GM23338 (cell line): ENCODE measurements around the gene AMOTL1. TPM values are rescaled to one million over a fixed set of nuclear protein-coding genes. Genes with fewer than 3 reads are reported as not detected.

Experiments
- ATAC-seq: fragments of 200-7000 bp; cut with Tn5 transposase; 3 replicates; pipeline ENCODE4 v1.9.1; 2020
- DNase-seq: peaks from one replicate; pipeline ENCODE4 v3.0.0-alpha.2; 2015; ENCODE audit warnings: low spot score
- H2AFZ ChIP-seq: fragments of 200-600 bp; sonication (generic); 2 replicates; pipeline ENCODE4 v1.8.0; 2016; ENCODE audit warnings: antibody characterized with exemption, mild to moderate bottlenecking, moderate library complexity
- H3F3A ChIP-seq: fragments of 200-600 bp; sonication (generic); replicated peaks from 2 replicates; pipeline ENCODE4 v1.8.0; 2017; ENCODE audit warnings: antibody characterized with exemption, mixed run types, low read depth
- H3K27ac ChIP-seq: fragments of 200-600 bp; sonication (generic); 2 replicates; pipeline ENCODE4 v1.6.1; 2016; ENCODE audit warnings: low read depth
- H3K27me3 ChIP-seq: fragments of 200-600 bp; sonication (generic); 2 replicates; pipeline ENCODE4 v1.8.0; 2016; ENCODE audit warnings: mild to moderate bottlenecking, mixed run types, moderate library complexity; ENCODE audit not compliant: insufficient read depth
- H3K36me3 ChIP-seq: fragments of 200-600 bp; sonication (generic); 2 replicates; pipeline ENCODE4 v1.8.0; 2016; ENCODE audit warnings: mild to moderate bottlenecking; ENCODE audit not compliant: insufficient read depth
- H3K4me1 ChIP-seq: fragments of 200-600 bp; sonication (generic); 2 replicates; pipeline ENCODE4 v1.8.0; 2016; ENCODE audit warnings: mild to moderate bottlenecking, moderate library complexity; ENCODE audit not compliant: insufficient read depth
- H3K4me2 ChIP-seq: fragments of 200-600 bp; sonication (generic); 2 replicates; pipeline ENCODE4 v1.7.1; 2017; ENCODE audit warnings: mixed run types
- H3K4me3 ChIP-seq: fragments of 200-600 bp; sonication (generic); 2 replicates; pipeline ENCODE4 v1.6.1; 2016; ENCODE audit warnings: mixed run types
- H3K79me2 ChIP-seq: fragments of 200-600 bp; sonication (generic); replicated peaks from 2 replicates; pipeline ENCODE4 v1.8.0; 2017; ENCODE audit warnings: mild to moderate bottlenecking; ENCODE audit not compliant: insufficient read depth
- H3K9me2 ChIP-seq: fragments of 200-600 bp; sonication (generic); 2 replicates; pipeline ENCODE4 v1.8.0; 2017; ENCODE audit not compliant: insufficient read depth
- H4K20me1 ChIP-seq: fragments of 200-600 bp; sonication (generic); replicated peaks from 2 replicates; pipeline ENCODE4 v1.8.0; 2017; ENCODE audit warnings: mild to moderate bottlenecking; ENCODE audit not compliant: insufficient read depth
- H3K27ac Mint-ChIP-seq: 2 replicates; pipeline ENCODE4 v1.8.0; 2020; ENCODE audit warnings: inconsistent platforms, mild to moderate bottlenecking, moderate library complexity, mixed read lengths
- H3K27me3 Mint-ChIP-seq: 3 replicates; pipeline ENCODE4 v1.8.0; 2022; ENCODE audit warnings: low read depth, mild to moderate bottlenecking, moderate library complexity, mixed read lengths, inconsistent platforms; ENCODE audit not compliant: insufficient read depth, poor library complexity
- H3K36me3 Mint-ChIP-seq: 3 replicates; pipeline ENCODE4 v1.8.0; 2021; ENCODE audit warnings: low read depth, mild to moderate bottlenecking, inconsistent platforms, moderate library complexity, mixed read lengths
- H3K4me1 Mint-ChIP-seq: 3 replicates; pipeline ENCODE4 v1.8.0; 2020; ENCODE audit warnings: mild to moderate bottlenecking, inconsistent platforms, mixed read lengths
- H3K4me3 Mint-ChIP-seq: 3 replicates; pipeline ENCODE4 v1.8.0; 2021; ENCODE audit warnings: moderate library complexity, mild to moderate bottlenecking, inconsistent platforms, mixed read lengths
- H3K9me3 Mint-ChIP-seq: 3 replicates; pipeline ENCODE4 v1.8.0; 2020; ENCODE audit warnings: moderate library complexity, mild to moderate bottlenecking, inconsistent platforms, mixed read lengths
- CTCF ChIP-seq, 2 experiments: fragments of 200-600 bp in 1 of 2; sonication (generic) in 1 of 2; conservative IDR thresholded peaks; 2 replicates each; pipeline versions ENCODE4 v1.5.1 to v1.6.1; 2016 to 2017; ENCODE audit warnings: antibody characterized with exemption in 2 of 2, low read depth in 2 of 2, mild to moderate bottlenecking in 2 of 2, moderate library complexity in 1 of 2
- EZH2 ChIP-seq: fragments of 200-600 bp; sonication (generic); IDR thresholded peaks from one replicate; pipeline ENCODE4 v1.8.0; 2017; ENCODE audit warnings: antibody characterized with exemption, mild to moderate bottlenecking, low read depth; ENCODE audit not compliant: unreplicated experiment
- JUNB ChIP-seq: IDR thresholded peaks from one replicate; pipeline ENCODE4 v1.6.1; 2016; ENCODE audit warnings: antibody characterized with exemption; ENCODE audit not compliant: unreplicated experiment
- NANOG ChIP-seq: IDR thresholded peaks from 2 replicates; pipeline ENCODE4 v1.6.1; 2016; ENCODE audit warnings: antibody characterized with exemption, borderline replicate concordance
- POLR2AphosphoS5 ChIP-seq: IDR thresholded peaks from 2 replicates; pipeline ENCODE4 v1.6.1; 2016; ENCODE audit warnings: antibody characterized with exemption, low read depth
- ZNF114 ChIP-seq: fragments of 250-450 bp; sonication (Bioruptor Pico); IDR thresholded peaks from 2 replicates; pipeline ENCODE4 v1.5.0; 2020; ENCODE audit warnings: mild to moderate bottlenecking, moderate library complexity
- polyA plus RNA-seq: library from polyadenylated mRNA; unstranded; fragments of >200 nt; fragmentation: Nextera tagmentation; extraction: Ambion mirVana; gene quantifications from 2 replicates; pipeline ENCODE4 v1.2.1, GENCODE V29; 2016
- total RNA-seq: library from RNA; depleted of rRNA; stranded (reverse); fragments of >200 nt; shearing (Covaris generic); gene quantifications from 2 replicates; pipeline ENCODE4 v1.2.3, GENCODE V29; 2014

The AMOTL1 gene
- total and polyA plus RNA-seq, 2 experiments from 2014 or later, result 4.3 to 18.7 TPM

- Histone ChIP-seq H3F3A (0 out of 2 replicates have a peak, but pooled peaks cover 7% of the 10 kb centered on the region), H3K27ac (no peak overlapping the region), H4K20me1 (no peaks in the 10 kb centered on the region), H3K79me2 (no peaks in the 10 kb centered on the region), H3K27me3 (peaks cover 42% of the 10 kb centered on the region), H3K4me2 (peak overlapping the region; percentile 98), H3K36me3 (no peaks in the 10 kb centered on the region), H3K4me3 (peak overlapping the region; percentile 82), H3K9me2 (no peaks in the 10 kb centered on the region), H2AFZ (peak overlapping the region; percentile 100), H3K4me1 (peaks cover 43% of the 10 kb centered on the region)
- DNase-seq, result peak; percentile 70
- H3K27ac Mint-ChIP-seq, result no peak overlapping the region
- H3K9me3 Mint-ChIP-seq, result 0 out of 3 replicates have a peak, but pooled peaks cover 3% of the 10 kb centered on the region
- ATAC-seq, result peak; percentile 63
- no peak for TF ChIP-seq ZNF114
- peak; percentile 75 for TF ChIP-seq EZH2
- peaks cover 14% of the 10 kb centered on the region for H3K27me3 Mint-ChIP-seq
- peak overlapping the region; percentile 84 for H3K4me3 Mint-ChIP-seq
- peaks cover 33% of the 10 kb centered on the region for H3K4me1 Mint-ChIP-seq
- H3K36me3 Mint-ChIP-seq, result no peaks in the 10 kb centered on the region
Observed at GRCh38 chr11:94740083-94741021, 27.8 kb upstream of the AMOTL1 start.

GRCh38 chr11:94741022-94741679 lies 27.0 kb upstream of the AMOTL1 start:
- TF ChIP-seq JUNB, result no peak
- peak; percentile 60 to 63 for TF ChIP-seq CTCF (conservative IDR thresholded peaks at IDR 0.05; ENCODE audit: low read depth in 2 of 2)
- no peak for TF ChIP-seq NANOG
- no peak for TF ChIP-seq POLR2AphosphoS5
- peak overlapping the region; percentile 100 for H2AFZ ChIP-seq
- H3K4me1 ChIP-seq, result peaks cover 35% of the 10 kb centered on the region
- Mint-ChIP-seq H3K36me3 (no peaks in the 10 kb centered on the region), H3K9me3 (0 out of 3 replicates have a peak, but pooled peaks cover 3% of the 10 kb centered on the region), H3K4me3 (peak overlapping the region; percentile 84), H3K27me3 (peaks cover 14% of the 10 kb centered on the region), H3K27ac (no peak overlapping the region), H3K4me1 (peaks cover 27% of the 10 kb centered on the region)
- H3K27ac ChIP-seq, result no peak overlapping the region
- H3K4me3 ChIP-seq, result peak overlapping the region; percentile 82
- H3K9me2 ChIP-seq, result 0 out of 2 replicates have a peak, but pooled peaks cover 2% of the 10 kb centered on the region
- no peaks in the 10 kb centered on the region for H3K79me2 ChIP-seq
- DNase-seq (peak; percentile 87), ATAC-seq (peak; percentile 86)
- 0 out of 2 replicates have a peak, but pooled peaks cover 6% of the 10 kb centered on the region for H3F3A ChIP-seq
- H3K27me3 ChIP-seq, result peaks cover 42% of the 10 kb centered on the region
- no peaks in the 10 kb centered on the region for H3K36me3 ChIP-seq
- peak overlapping the region; percentile 98 for H3K4me2 ChIP-seq
- no peaks in the 10 kb centered on the region for H4K20me1 ChIP-seq
